Astrocyte of the cerebellum (primary cell): ENCODE results near the gene NLRC3.
"Not testable (repeated sequence)": the region's sequence is repeated elsewhere in the genome, so short reads cannot be mapped to it uniquely, and the experiment has no call there.

Experiments used
- DNase-seq: peaks from one replicate; pipeline ENCODE4 v3.0.0-alpha.2; 2011; ENCODE audit warnings: low read depth
- H3K4me3 ChIP-seq: 2 replicates; pipeline ENCODE4 v1.5.1; 2011; ENCODE audit warnings: mild to moderate bottlenecking, low read depth, low read length, moderate library complexity
- in situ Hi-C: cut with HindIII; loops from 2 replicates; pipeline ENCODE4 v1.10.0; 2017; ENCODE audit warnings: low sequenced_read_pairs
- TF ChIP-seq, protein P1 (sequence below): IDR thresholded peaks from 2 replicates; pipeline ENCODE4 v1.5.1; 2012; ENCODE audit warnings: low read length, low read depth, moderate library complexity, mild to moderate bottlenecking; ENCODE audit errors: missing control alignments

Gene NLRC3

GRCh38 chr16:3612510-3613466 lies 35.6 kb upstream of the NLRC3 start:
- in situ Hi-C loops, result loop anchor here (5.0 kb wide), 1 partner anchor 105 kb away; no protein-coding TSS in a partner anchor
- peak overlapping the region; percentile 80 for H3K4me3 ChIP-seq
- TF ChIP-seq, protein P1, sequence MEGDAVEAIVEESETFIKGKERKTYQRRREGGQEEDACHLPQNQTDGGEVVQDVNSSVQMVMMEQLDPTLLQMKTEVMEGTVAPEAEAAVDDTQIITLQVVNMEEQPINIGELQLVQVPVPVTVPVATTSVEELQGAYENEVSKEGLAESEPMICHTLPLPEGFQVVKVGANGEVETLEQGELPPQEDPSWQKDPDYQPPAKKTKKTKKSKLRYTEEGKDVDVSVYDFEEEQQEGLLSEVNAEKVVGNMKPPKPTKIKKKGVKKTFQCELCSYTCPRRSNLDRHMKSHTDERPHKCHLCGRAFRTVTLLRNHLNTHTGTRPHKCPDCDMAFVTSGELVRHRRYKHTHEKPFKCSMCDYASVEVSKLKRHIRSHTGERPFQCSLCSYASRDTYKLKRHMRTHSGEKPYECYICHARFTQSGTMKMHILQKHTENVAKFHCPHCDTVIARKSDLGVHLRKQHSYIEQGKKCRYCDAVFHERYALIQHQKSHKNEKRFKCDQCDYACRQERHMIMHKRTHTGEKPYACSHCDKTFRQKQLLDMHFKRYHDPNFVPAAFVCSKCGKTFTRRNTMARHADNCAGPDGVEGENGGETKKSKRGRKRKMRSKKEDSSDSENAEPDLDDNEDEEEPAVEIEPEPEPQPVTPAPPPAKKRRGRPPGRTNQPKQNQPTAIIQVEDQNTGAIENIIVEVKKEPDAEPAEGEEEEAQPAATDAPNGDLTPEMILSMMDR, result no peak
- no peak for DNase-seq

- peak within 1 kb of the TSS; percentile 80 for H3K4me3 ChIP-seq
- TF ChIP-seq, protein P1, result no peak
- in situ Hi-C loops, result loop anchor here (5.0 kb wide), 1 partner anchor 104 kb away; no protein-coding TSS in a partner anchor
- peak; percentile 63 for DNase-seq
Observed at GRCh38 chr16:3611146-3611975, 34.2 kb upstream of the NLRC3 start, which contains the start of gene SLX4. TSS of gene SLX4 (minus strand) at chr16:3611606. CDS start at chr16:3608964, 2,642 bp downstream.

DNA sequence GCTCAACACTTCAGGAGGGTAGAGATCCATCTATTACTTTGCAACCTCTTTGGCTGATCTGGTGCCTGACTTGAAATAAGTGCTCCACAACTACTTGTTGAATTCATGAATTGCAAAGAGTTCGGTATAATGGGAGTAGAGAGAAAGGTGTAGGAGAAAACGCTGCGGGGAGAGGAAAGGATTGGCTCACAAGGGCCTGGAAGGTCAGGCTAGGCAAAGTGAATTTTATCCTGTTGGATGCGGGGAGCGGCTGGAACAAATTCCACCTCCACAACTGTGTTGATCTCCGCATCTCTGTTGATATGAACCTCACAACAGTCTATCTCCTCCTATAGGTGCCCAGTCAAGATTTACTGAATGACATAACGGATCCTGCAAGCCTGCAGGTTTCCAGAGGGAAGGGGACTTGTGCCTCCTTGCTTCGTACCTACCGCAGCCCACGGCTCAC lies 33.5 kb upstream of the NLRC3 start:
- in situ Hi-C loops, result loop anchor here (5.0 kb wide), 1 partner anchor 103 kb away; no protein-coding TSS in a partner anchor
- TF ChIP-seq, protein P1, result no peak
- no peak for DNase-seq
- H3K4me3 ChIP-seq, result peak overlapping the region; percentile 80

DNA sequence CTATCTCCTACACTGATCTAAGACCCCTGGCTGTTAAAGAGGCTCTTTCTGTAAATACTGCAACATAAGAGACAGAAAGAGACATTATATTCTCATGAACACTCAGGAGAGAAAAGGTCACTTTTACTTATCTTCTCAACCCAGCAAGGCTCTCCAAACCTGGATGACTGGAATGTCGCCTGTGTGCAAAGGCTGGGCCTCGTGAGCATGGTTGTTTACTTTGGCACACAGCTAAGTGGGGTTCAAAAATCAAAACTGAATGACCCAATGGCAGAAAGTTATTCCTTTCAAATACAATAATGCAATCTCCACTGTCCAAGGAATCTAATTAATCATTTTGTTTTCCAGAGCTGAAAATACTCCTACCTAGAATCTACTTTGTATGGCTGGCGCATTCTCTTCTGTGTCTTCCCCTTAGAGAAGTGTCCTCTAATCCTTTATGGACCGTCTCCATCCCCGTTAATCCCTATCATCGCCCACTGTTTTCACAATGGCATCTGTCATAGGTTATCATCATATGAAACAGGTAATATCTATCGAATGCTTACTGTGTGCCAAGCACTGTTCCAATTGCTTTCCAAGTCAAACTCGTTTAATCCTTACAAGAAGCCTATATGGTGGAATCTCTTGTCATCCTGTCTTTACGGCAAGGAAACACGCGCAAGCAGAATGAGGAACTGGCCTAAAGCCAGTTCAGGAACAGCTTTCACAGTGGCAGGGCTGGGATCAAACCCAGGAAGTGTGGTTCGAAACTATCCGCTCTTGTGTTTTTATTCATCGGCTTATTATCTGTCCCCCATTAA lies 32.9 kb upstream of the NLRC3 start:
- peak overlapping the region; percentile 80 for H3K4me3 ChIP-seq
- TF ChIP-seq, protein P1, result no peak
- in situ Hi-C loops, result loop anchor here (5.0 kb wide), 2 partner anchors 67 to 103 kb away; no protein-coding TSS in a partner anchor

GRCh38 chr16:3608976-3609375 lies 31.8 kb upstream of the NLRC3 start:
- in situ Hi-C loops, result loop anchor here (5.0 kb wide), 1 partner anchor 68 kb away; no protein-coding TSS in a partner anchor
- DNase-seq, H3K4me3 ChIP-seq: not testable (repeated sequence)

More for the DNA sequence above, 32.9 kb upstream of the NLRC3 start:
- DNase-seq, result no peak

DNA sequence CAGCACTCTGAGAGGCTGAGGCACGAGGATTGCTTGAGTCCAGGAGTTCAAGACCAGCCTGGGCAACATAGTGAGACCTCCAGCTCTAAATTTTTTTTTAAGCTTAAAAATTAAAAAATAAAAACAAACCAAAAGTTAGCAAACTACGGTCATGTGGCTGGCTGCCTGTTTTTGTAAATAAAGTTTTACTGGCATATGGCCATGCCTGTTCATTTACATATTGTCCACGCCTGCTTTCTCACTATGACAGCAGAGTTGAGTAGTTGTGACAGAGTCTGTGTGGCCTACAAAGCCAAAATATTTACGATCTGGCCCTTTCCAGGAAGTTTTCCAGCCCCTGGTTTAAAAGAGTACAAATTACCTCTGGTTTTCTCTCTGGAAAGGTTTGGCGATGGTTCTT lies 30.9 kb upstream of the NLRC3 start:
- TF ChIP-seq, protein P1, result no peak
- in situ Hi-C loops, result loop anchor here (5.0 kb wide), 1 partner anchor 69 kb away; no protein-coding TSS in a partner anchor

More for the DNA sequence above, 30.9 kb upstream of the NLRC3 start:
- no peak overlapping the region for H3K4me3 ChIP-seq
- DNase-seq, result no peak
